HG03354 (cell line): Measurements from ENCODE around the gene CHD8.
"Not testable (repeated sequence)": the region's sequence is repeated elsewhere in the genome, so short reads cannot be mapped to it uniquely, and the experiment has no call there.

Source experiments
- ATAC-seq: cut with Tn5 transposase; IDR thresholded peaks from one replicate; pipeline ENCODE4 v1.9.1; 2021; ENCODE audit warnings: mild to moderate bottlenecking; ENCODE audit not compliant: unreplicated experiment, poor library complexity, severe bottlenecking

Gene CHD8

GRCh38 chr14:21455912-21456667 is at the start of gene CHD8:
CHD8 (minus strand) TSS chr14:21456123; CDS start chr14:21431643, 24,480 bp downstream.
- peak; percentile 98 for ATAC-seq

GRCh38 chr14:21505012-21505553 is 49.2 kb upstream of the CHD8 start:
- ATAC-seq: peak; percentile 81

- no peak for ATAC-seq
Measured at GRCh38 chr14:21503376-21503775, 47.5 kb upstream of the CHD8 start.

- no peak for ATAC-seq
Measured at GRCh38 chr14:21501568-21501967, 45.6 kb upstream of the CHD8 start.

GRCh38 chr14:21498540-21499526 is 42.9 kb upstream of the CHD8 start:
- peak; percentile 60 for ATAC-seq

GRCh38 chr14:21496453-21496852 is 40.5 kb upstream of the CHD8 start:
- no peak for ATAC-seq

GRCh38 chr14:21494902-21495762 is 39.2 kb upstream of the CHD8 start:
- ATAC-seq: no peak

- ATAC-seq: no peak
Measured at GRCh38 chr14:21486640-21487087, 30.7 kb upstream of the CHD8 start.

- peak; percentile 100 for ATAC-seq
Measured at GRCh38 chr14:21476925-21477681, 21.2 kb upstream of the CHD8 start, which contains the start of the genes RAB2B and TOX4. RAB2B (minus strand) TSS chr14:21476959; CDS start chr14:21476872, 87 bp downstream. TOX4 (plus strand) TSS chr14:21477195; CDS start chr14:21477279, 84 bp downstream.

GRCh38 chr14:21476523-21476924 is 20.6 kb upstream of the CHD8 start:
- ATAC-seq: no peak

- no peak for ATAC-seq
Measured at GRCh38 chr14:21475767-21476522, 20.0 kb upstream of the CHD8 start.

GRCh38 chr14:21467616-21468015 is 11.7 kb upstream of the CHD8 start:
- no peak for ATAC-seq

GRCh38 chr14:21455592-21455911 is 371 bp downstream of the CHD8 start:
- ATAC-seq: peak; percentile 25

GRCh38 chr14:21454843-21455544 is 929 bp downstream of the CHD8 start:
- ATAC-seq: no peak

- ATAC-seq: no peak
Measured at GRCh38 chr14:21449899-21450216, 6.1 kb downstream of the CHD8 start.

GRCh38 chr14:21442657-21443056 is 13.3 kb downstream of the CHD8 start:
- not testable (repeated sequence) for ATAC-seq

- no peak for ATAC-seq
Measured at GRCh38 chr14:21440859-21441258, 15.1 kb downstream of the CHD8 start.
